Activated CD8-positive, alpha-beta memory T cell treated with anti-CD3 and anti-CD28 coated beads for 1 hour (primary cell): ENCODE results near the gene SNED1.

Experiments used
- DNase-seq, 2 donors: peaks; one replicate each; pipeline ENCODE4 v3.0.0-alpha.2; 2020; ENCODE audit warnings: low read depth in 1 of 2; ENCODE audit errors: extremely low read depth in 1 of 2

Gene SNED1

DNA sequence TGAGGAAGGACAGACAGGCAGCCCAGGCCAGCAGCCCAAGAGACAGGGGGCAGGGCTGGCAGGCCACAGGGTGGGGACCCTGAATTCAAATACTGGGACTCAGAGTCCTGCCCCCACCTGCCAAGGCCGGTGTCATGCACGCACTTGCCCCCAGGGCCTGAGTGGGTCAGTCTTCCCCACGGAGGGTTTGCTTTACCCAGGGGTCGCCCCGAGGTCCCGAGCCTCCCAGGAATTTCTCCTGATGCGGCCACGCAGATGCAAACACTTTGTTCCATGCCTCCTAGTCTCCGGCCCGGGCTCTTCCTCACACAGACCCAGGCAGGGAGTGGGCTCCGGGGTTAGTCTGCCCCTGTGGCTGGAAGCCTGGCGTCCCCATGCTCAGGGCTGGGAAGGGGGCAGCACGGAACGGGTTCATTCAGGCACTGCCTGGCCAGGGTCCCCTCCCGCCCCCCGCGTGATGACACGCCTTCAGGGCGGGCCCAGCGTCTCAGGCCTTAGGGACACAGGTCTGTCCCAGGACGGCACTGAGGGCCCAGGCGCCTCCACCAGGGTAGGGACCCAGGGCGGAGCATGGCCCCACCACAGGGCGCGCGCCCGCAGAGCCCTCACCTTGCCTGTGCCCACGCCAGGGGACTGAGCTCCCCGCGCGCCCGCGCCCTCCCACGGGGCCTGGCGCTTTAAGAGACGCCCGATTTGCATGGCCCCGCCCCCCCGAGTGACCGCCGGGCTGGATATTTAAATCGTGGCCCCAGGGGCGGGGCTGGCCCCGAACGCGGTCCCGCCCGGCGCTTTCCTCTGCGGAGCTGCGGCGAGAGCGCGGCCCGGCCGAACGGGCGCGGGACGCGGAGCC is at the start of gene SNED1:
TSS of gene SNED1 (plus strand) at position 763 of the 850 bp plus-strand sequence. CDS start 220 bp downstream, outside the sequence.
- peak in 1 of 2 donors; percentile 63 for DNase-seq

DNA sequence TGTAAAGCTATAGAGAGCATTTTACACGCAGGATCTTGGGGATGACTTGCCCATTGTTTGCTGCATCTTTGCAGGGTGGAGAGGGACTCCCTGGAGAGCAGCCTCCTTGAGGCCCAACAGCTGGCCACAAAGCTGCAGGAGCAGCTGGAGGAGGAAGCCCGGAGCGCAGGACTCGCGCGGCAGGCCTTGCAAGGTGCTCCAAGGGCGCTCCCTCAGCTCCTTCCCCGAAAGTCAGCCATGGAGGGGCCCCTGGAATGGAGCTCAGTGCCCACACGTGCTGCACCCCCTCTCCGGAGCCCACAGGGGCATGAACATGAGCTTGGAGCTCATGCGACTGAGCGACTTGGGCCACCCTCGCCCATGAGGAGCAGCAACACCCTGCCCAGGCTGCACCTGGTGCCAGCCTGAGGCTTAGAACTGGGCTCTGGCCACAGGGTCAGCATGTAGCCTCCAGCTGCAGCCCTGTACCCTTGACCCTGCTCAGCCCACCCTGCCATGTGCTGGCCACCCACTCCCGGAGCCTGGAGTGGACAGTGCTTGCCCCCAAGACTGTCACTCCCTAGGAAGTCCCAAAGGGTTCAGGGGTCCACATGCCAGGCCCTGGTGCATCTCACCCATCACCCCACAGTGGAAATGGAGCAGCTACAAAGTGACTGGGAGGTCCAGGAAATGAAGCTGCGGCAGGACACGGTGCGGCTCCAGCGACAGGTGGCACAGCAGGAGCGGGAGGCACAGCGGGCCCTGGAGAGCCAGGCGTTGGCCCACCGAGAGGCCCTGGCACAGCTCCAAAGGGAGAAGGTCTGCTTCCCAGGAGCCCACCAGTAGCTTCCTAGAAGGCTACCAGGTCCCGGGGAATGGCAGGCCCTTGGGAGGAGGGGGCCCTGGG is 49.3 kb upstream of the SNED1 start:
- no peak for DNase-seq

- DNase-seq: no peak
Measured at GRCh38 chr2:240949791-240950705, 48.4 kb upstream of the SNED1 start.

DNA sequence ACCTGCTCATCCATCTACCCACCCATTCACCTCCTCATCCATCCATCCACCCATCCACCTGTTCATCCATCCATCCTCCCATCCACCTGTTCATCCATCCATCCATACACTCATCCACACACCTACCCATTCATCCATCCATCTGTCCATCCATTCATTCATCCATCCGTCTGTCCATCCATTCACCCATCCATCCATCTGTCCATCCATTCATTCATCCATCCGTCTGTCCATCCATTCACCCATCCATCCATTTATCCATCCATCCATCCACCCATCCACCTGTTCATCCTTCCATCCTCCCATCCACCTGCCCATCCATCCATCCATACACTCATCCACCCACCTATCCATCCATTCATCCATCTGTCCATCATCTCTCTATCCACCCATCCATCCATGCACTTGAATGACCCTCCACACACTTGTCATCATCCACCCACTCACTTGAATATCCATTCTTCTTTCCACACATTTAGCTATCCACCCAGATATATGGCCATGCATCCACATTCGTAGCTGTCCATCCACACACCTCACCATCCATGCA is 47.3 kb upstream of the SNED1 start:
- no peak for DNase-seq

DNA sequence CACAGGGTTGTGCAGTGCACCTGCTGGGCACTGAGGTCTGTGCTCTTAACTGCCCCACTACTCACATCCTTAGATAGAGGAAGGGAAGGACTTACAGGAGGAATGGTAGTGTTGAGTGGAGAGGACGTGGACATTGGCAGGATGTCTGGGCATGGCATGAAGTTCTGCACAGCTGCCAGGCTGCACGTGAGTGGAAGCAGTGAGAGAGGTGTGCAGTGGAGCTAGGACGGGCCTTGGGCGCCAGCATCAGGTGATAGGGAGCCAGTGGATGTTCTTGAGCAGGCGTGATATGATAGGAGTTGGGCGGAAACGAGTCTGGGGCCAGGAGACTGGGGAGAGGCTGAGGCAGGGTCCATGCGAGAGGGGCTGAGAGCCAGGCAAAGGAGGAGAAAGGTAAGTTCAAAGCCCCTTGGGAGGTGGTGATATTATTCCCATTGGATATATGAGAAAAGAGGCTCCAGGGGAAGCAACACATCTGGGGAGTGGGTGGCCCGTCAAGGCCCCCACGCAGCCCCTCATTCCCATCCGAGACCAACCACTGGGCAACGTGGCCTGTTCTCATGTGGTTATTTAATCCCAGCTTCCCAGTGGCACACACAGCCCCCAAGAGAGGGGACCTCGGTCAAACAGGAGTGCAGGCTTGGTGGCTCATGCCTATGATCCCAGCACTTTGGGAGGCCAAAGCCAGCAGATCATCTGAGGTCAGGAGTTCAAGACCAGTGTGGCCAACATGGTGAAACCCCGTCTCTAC is 45.7 kb upstream of the SNED1 start:
- DNase-seq: no peak

- no peak for DNase-seq
Measured at GRCh38 chr2:240953426-240954410, 44.7 kb upstream of the SNED1 start.

- no peak for DNase-seq
Measured at GRCh38 chr2:240954436-240955305, 43.7 kb upstream of the SNED1 start.

DNA sequence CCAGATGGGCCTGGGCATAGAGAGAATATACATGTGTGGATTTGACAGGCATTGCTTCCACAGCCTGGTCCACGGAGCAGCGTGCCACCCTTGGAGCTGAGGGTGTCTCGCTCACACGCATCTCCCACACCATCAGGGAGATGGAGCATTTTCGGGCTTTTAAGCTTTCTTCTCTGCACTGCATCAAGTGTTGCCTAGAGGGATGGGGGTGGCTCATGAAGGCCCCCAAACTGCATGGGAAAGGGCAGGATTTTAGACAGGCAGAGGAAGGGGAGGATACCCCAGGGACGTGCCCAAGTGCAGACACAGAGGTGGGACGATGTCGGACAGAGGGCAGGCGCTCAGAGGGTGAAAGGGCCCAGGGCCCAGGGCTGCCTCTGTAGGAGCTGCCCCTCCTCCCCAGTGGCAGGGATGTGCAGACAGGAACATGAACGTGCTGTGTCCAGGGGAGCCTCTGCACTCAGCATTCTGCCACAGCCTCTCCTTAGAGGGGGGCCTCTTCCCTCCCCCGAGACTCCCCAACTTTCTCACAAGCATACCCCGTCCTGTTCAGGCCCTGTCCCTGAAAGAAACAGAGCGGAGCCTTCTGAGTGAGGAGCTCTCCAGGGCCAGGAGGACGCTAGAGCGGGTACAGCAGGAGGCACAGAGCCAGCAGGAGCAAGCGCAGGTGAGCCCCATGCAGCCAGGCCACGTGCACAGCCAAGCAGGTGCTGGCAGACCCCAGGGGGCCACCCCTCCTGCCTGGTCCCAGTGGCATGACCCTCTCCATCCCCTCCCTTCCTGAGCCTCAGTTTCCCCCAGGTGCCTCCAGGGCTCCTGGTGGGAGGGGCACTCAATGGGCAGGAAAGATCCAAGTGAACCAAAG is 42.9 kb upstream of the SNED1 start:
- DNase-seq: no peak

DNA sequence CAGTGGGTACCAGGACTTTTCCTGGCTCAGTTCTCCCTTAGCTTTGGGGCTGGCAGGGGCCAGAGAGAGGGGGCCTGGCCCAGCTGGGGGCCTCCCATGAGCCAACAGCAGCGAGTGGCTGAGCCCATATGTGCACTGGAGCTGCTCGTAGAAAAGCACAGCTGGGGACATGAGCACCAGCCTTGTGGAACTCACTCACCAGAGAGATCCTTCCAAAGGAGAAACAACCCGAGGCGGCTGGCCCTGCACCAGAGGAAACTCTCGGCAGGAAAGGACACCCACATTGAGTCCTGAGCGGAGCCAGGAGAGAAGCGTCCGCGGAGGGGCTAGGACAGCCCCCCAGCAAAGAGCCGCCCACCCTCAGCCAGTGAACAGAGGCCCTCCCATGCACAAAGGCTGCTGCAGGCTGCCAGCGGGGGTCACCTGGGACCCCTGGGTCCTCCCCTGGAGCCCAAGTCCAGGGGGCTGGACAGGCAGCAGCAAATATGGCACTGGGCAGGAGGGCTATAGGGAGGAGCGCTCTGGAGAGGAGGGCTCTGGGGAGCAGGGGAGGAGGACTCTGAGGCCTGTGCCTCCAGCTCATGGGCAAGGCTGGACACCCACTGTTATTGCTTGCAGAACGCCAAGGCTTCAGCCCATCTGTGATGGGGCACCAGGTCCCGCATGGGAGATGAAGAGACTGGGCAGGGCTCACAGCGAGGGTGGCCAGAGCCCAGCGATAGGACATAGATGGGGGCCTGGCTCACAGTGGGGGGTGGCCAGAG is 42.1 kb upstream of the SNED1 start:
- no peak for DNase-seq

DNA sequence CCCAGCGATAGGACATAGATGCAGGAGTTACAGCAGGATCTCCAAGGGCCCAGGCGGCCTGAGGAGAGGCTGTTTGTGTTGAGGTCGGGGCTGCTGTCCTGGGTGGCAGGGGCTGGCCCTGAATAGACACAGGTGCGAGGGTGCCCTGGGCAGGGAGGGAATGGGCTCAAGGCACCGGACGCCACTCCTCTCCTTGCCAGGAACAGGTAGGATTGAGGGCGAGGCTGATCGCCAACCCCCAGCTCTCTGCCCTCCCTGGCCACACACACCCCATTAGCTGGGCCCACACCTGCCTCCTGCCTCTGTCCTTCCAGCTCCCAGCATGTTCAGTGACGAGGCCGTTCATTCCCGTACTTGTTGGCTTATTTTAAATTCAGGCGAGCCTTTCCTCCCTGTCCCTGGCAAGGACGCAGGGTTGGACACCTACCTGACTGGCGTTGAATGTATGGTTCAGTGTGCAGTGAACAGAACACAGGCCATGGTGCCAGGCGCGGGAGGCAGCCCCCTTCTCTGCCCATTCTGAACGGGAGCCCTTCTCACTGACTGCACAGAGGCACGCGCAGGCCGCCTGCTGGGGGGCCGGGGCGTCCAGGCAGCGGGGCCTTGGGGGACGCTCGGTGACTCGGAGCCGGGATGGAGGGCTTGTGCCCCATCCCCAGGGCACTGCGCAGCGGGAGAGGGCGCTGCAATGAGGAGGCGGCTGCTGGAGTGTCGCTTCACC is 41.3 kb upstream of the SNED1 start:
- no peak for DNase-seq

DNA sequence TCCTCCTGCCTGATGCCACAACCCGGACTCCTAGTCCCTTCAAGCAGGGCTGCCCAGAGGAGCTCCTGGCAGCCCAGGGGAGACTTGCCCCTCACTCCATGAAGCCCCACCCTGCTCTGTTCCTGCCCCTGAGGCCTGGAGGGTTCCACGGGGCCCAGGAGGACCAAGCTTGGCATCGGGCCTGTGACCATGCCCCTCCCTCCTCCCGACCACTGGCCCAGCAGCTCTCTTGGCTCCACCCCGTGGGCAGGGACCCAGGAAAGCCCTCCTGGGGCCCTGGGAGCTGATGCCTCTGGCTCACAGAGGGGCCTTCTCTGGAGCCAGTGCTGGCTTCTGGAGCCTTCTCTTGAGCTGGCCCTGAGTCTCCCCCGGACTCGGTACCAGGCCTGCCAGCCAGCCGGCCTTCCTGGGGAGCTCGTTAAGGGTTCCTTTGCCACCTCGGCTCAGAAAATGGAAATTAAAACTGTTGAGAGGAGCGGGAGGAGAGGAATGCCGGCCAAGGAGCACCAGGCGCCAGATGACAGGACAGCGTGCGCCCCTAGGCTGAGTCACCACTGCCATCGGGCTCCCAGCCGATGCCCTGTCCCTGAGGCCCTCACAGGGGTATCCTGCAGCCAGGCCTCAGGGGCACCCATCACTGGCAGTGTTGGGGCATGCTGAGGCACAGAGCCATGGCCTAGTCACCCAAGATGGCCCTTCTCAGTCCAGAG is 40.6 kb upstream of the SNED1 start:
- DNase-seq: no peak

DNA sequence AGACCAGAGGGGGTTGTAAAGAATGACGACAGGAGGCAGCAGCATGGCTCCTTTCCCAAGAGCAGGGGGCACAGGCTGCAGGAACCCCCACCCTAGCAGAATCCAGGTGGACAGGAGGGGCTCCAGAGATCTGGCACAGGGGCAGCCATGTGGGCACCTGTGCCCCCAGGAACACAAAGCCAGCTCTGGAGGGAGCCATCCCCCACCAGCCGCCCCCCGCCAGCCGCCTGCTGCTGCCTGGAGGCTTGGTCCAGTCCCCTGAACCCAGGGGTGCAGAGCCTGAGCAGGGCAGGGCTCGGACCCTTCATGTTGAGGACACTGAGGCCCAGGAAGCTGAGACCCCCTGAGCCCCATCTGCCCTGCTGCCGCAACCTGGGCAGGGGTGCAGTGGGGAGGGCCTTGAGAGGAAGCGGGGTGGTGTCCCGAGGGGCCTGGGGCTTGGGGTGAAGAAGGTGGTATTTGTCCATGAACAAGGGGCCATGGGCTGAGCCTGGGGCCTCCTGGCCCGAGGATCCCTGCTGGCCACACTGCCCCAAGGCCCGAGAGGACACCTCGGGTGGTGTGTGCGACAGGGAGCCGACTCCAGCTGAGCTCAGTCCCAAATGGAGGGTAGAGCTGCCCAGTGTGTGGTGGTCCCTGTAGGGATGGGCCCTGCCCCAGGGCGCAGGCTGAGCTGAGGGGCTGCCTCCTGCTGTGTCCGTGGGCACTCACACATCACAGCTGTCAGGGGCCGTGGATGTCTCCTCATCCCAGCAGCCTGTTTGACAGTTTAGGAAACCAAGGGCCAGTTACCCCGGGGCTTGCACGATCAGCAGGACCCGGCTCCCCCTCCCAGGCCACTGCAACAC is 39.8 kb upstream of the SNED1 start:
- DNase-seq: no peak

DNA sequence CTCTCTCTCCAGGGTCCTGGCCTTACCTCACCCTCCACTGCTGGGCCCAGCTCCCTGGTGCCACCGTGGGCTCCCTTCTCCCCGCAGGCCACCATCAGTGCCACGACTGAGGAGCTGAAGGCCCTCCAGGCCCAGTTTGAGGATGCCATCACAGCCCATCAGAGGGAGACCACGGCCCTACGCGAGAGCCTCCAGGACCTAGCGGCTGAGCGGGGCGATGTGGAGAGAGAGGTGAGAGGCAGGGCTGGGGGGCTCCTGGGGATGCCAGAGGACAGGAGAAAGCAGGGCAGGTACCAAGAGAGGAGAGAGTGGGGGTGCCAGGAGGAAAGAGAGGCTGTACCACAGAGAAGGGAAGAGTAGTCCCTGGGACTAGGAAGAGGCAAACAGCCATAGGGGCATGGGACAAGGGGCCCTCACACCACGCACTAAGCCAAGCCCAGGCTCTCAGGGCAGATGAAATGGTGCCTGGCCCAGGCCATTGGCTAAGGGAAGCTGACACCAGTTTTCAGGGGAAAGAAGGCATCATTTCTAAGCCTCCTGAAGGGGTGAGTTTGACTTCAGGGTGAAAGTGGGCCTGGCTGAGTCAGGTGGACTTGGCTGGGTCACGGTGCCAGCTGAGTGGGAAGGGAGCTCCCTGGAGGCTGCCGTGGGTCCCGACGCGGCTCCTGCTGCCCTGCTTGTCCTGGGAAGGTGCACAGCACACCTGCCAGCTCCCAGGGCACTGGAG is 39.0 kb upstream of the SNED1 start:
- DNase-seq: no peak
